ENCODE results near the gene NXPH4. TPM values are rescaled to one million over a fixed set of nuclear protein-coding genes. Genes with fewer than 3 reads are reported as not detected.

NXPH4 gene
- under 1 TPM in 1 of 2 donors, not detected in 1; 0.27 TPM for total RNA-seq

GRCh38 chr12:57216014-57216911 lies at the start of gene NXPH4:
NXPH4 (plus strand) TSS chr12:57216794; CDS start chr12:57216970, 176 bp downstream.
- H3K27ac ChIP-seq, result no peak within 1 kb of the TSS
- H3K9me3 ChIP-seq, result no peaks in the 10 kb centered on the region
- no peaks in the 10 kb centered on the region for H3K36me3 ChIP-seq
- H3K27me3 ChIP-seq, result peaks cover 67% of the 10 kb centered on the region
- H3K4me3 ChIP-seq, result peak within 1 kb of the TSS; percentile 31
- DNase-seq, result peak; percentile 47
- H3K4me1 ChIP-seq, result peaks cover 15% of the 10 kb centered on the region
- intact Hi-C loops (cut with DNase I), result no loop called here
- TF ChIP-seq CTCF (IDR thresholded peaks at IDR 0.05), result no peak
- peak within 1 kb of the TSS in 1 of 2 donors; percentile 43 for H3K9ac ChIP-seq (ENCODE audit: low read depth in 2 of 2, low read length in 2 of 2)

GRCh38 chr12:57166971-57167371 lies 49.6 kb upstream of the NXPH4 start:
- TF ChIP-seq CTCF (IDR thresholded peaks at IDR 0.05), result no peak
- Histone ChIP-seq H3K4me3 (no peak overlapping the region), H3K27ac (no peak overlapping the region), H3K9me3 (no peaks in the 10 kb centered on the region), H3K9ac (ENCODE audit: low read depth in 2 of 2, low read length in 2 of 2) (no peak overlapping the region), H3K27me3 (no peaks in the 10 kb centered on the region), H3K36me3 (peaks cover 10% of the 10 kb centered on the region), H3K4me1 (no peaks in the 10 kb centered on the region)
- DNase-seq, result no peak
- intact Hi-C loops (cut with DNase I), result no loop called here

GRCh38 chr12:57168058-57168457 lies 48.5 kb upstream of the NXPH4 start:
- Histone ChIP-seq H3K27me3 (no peaks in the 10 kb centered on the region), H3K9ac (ENCODE audit: low read depth in 2 of 2, low read length in 2 of 2) (no peak overlapping the region), H3K27ac (no peak overlapping the region), H3K4me3 (no peak overlapping the region), H3K9me3 (no peaks in the 10 kb centered on the region), H3K4me1 (no peaks in the 10 kb centered on the region), H3K36me3 (peaks cover 10% of the 10 kb centered on the region)
- intact Hi-C loops (cut with DNase I), result no loop called here
- DNase-seq, result no peak
- no peak for TF ChIP-seq CTCF (IDR thresholded peaks at IDR 0.05)

GRCh38 chr12:57169046-57169795 lies 47.4 kb upstream of the NXPH4 start:
- Histone ChIP-seq H3K9me3 (no peaks in the 10 kb centered on the region), H3K27me3 (no peaks in the 10 kb centered on the region), H3K27ac (no peak overlapping the region), H3K36me3 (peaks cover 10% of the 10 kb centered on the region), H3K4me3 (no peak overlapping the region), H3K9ac (ENCODE audit: low read depth in 2 of 2, low read length in 2 of 2) (no peak overlapping the region), H3K4me1 (no peaks in the 10 kb centered on the region)
- TF ChIP-seq CTCF (IDR thresholded peaks at IDR 0.05), result no peak
- intact Hi-C loops (cut with DNase I), result no loop called here
- no peak for DNase-seq

GRCh38 chr12:57169969-57170368 lies 46.6 kb upstream of the NXPH4 start:
- DNase-seq, result no peak
- no peak overlapping the region for H3K9ac ChIP-seq (ENCODE audit: low read depth in 2 of 2, low read length in 2 of 2)
- H3K27me3 ChIP-seq, result no peaks in the 10 kb centered on the region
- H3K4me1 ChIP-seq, result no peaks in the 10 kb centered on the region
- H3K4me3 ChIP-seq, result no peak overlapping the region
- no peaks in the 10 kb centered on the region for H3K9me3 ChIP-seq
- H3K27ac ChIP-seq, result no peak overlapping the region
- intact Hi-C loops (cut with DNase I), result no loop called here
- no peak for TF ChIP-seq CTCF (IDR thresholded peaks at IDR 0.05)
- H3K36me3 ChIP-seq, result peaks cover 10% of the 10 kb centered on the region
